Measurements from ENCODE around the gene CIZ1.
"Not testable (repeated sequence)": the region's sequence is repeated elsewhere in the genome, so short reads cannot be mapped to it uniquely, and the experiment has no call there.

Gene CIZ1

GRCh38 chr9:128185979-128186965 is 5.1 kb downstream of the CIZ1 start:
- no peak overlapping the region for H3K4me3 ChIP-seq (ENCODE audit: low read depth, low read length)
- no peak for DNase-seq (ENCODE audit: low read depth)
- TF ChIP-seq MYC (IDR thresholded peaks at IDR 0.05; ENCODE audit: low read depth, low read length) (no peak), MAX (IDR thresholded peaks at IDR 0.05; ENCODE audit: low read depth, low read length) (no peak), POLR2A (IDR thresholded peaks at IDR 0.05; ENCODE audit: extremely low read depth, insufficient read length) (no peak)

GRCh38 chr9:128182893-128183588 is 8.3 kb downstream of the CIZ1 start:
- no peak for DNase-seq (ENCODE audit: low read depth)
- TF ChIP-seq MAX (IDR thresholded peaks at IDR 0.05; ENCODE audit: low read depth, low read length) (no peak), CTCF (IDR thresholded peaks at IDR 0.05; ENCODE audit: low read depth, low read length) (no peak), MYC (IDR thresholded peaks at IDR 0.05; ENCODE audit: low read depth, low read length) (no peak), POLR2A (IDR thresholded peaks at IDR 0.05; ENCODE audit: extremely low read depth, insufficient read length) (no peak)
- H3K4me3 ChIP-seq (ENCODE audit: low read depth, low read length), result no peak overlapping the region

- TF ChIP-seq CTCF (IDR thresholded peaks at IDR 0.05; ENCODE audit: low read depth, low read length), result peak; percentile 25
- not testable (repeated sequence) for H3K4me3 ChIP-seq (ENCODE audit: low read depth, low read length); DNase-seq (ENCODE audit: low read depth)
Observed at GRCh38 chr9:128181480-128181879, 9.9 kb downstream of the CIZ1 start.

- H3K4me3 ChIP-seq (ENCODE audit: low read depth, low read length), result no peak overlapping the region
- DNase-seq (ENCODE audit: low read depth), result no peak
- TF ChIP-seq CTCF (IDR thresholded peaks at IDR 0.05; ENCODE audit: low read depth, low read length) (no peak), MAX (IDR thresholded peaks at IDR 0.05; ENCODE audit: low read depth, low read length) (no peak), MYC (IDR thresholded peaks at IDR 0.05; ENCODE audit: low read depth, low read length) (no peak), POLR2A (IDR thresholded peaks at IDR 0.05; ENCODE audit: extremely low read depth, insufficient read length) (no peak)
Observed at GRCh38 chr9:128180447-128180846, 10.9 kb downstream of the CIZ1 start.

DNA sequence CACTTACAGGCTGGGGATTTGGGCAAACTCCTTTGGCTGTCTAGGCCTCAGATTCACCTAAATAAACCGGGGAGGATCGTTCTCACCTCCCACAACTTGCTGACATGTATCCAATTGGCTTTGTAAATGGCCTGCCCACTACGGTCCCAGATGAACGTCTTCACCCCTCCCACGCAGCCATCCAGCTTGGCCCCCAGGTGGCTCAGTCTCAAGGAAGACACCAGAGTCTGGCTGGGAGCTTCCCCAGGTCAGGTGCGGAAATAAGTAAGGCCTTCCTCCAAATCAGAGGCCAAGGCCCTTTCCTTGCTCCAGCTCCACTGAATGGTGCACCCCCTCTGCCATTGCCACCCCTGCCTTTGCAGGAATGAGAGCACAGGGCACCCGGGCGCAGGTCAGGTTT is 11.4 kb downstream of the CIZ1 start:
- no peak for TF ChIP-seq MAX (IDR thresholded peaks at IDR 0.05; ENCODE audit: low read depth, low read length)
- no peak for TF ChIP-seq POLR2A (IDR thresholded peaks at IDR 0.05; ENCODE audit: extremely low read depth, insufficient read length)
- no peak for TF ChIP-seq CTCF (IDR thresholded peaks at IDR 0.05; ENCODE audit: low read depth, low read length)
- no peak for TF ChIP-seq MYC (IDR thresholded peaks at IDR 0.05; ENCODE audit: low read depth, low read length)
- no peak overlapping the region for H3K4me3 ChIP-seq (ENCODE audit: low read depth, low read length)
- no peak for DNase-seq (ENCODE audit: low read depth)

DNA sequence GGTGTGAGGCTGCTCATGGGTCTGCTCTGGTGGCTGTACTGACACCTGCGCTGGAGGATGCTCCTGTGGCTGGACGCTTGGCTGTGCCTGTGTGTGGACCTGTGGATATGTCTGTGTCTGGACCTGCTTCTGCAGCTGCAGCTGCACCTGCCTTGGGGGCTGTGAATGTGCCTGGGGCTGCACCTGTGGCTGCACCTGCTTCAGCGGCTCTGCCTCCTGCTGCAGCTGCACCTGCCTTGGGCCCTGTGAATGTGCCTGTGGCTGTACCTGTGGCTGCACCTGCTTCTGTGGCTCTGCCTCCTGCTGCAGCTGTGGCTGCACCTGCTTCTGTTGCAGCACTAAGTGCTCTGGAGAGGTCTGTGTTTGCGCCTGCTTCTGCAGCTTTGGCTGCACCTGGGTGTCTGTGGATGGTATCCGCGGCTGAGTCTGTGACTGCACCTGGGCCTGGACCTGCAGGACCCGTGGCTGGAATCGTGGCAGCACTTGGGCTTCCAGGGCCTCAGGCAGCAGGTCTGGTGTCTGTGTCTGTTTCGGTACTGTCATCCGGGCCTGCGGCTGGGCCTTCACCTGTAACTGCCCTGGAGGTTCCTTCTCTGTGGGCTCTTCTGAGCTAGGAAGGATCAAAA is 12.5 kb downstream of the CIZ1 start:
- TF ChIP-seq CTCF (IDR thresholded peaks at IDR 0.05; ENCODE audit: low read depth, low read length), result no peak
- TF ChIP-seq MYC (IDR thresholded peaks at IDR 0.05; ENCODE audit: low read depth, low read length), result no peak
- TF ChIP-seq POLR2A (IDR thresholded peaks at IDR 0.05; ENCODE audit: extremely low read depth, insufficient read length), result no peak
- DNase-seq (ENCODE audit: low read depth), result no peak
- no peak overlapping the region for H3K4me3 ChIP-seq (ENCODE audit: low read depth, low read length)

Measured in NB4 (cell line).